VCaP (cell line): ENCODE results near the gene RFX2.
"Not testable (repeated sequence)": the region's sequence is repeated elsewhere in the genome, so short reads cannot be mapped to it uniquely, and the experiment has no call there.

Source experiments
- H3K27ac ChIP-seq: fragments of 450-650 bp; 2 replicates; pipeline ENCODE4 v1.5.1; 2017
- TF ChIP-seq, protein P1 (sequence below): fragments of 450-650 bp; conservative IDR thresholded peaks from 2 replicates; pipeline ENCODE4 v1.5.1; 2017; ENCODE audit warnings: mild to moderate bottlenecking, moderate library complexity

The RFX2 gene

GRCh38 chr19:6116749-6117430, 6.6 kb upstream of the RFX2 start:
- TF ChIP-seq, protein P1, sequence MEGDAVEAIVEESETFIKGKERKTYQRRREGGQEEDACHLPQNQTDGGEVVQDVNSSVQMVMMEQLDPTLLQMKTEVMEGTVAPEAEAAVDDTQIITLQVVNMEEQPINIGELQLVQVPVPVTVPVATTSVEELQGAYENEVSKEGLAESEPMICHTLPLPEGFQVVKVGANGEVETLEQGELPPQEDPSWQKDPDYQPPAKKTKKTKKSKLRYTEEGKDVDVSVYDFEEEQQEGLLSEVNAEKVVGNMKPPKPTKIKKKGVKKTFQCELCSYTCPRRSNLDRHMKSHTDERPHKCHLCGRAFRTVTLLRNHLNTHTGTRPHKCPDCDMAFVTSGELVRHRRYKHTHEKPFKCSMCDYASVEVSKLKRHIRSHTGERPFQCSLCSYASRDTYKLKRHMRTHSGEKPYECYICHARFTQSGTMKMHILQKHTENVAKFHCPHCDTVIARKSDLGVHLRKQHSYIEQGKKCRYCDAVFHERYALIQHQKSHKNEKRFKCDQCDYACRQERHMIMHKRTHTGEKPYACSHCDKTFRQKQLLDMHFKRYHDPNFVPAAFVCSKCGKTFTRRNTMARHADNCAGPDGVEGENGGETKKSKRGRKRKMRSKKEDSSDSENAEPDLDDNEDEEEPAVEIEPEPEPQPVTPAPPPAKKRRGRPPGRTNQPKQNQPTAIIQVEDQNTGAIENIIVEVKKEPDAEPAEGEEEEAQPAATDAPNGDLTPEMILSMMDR, result no peak
- H3K27ac ChIP-seq, result no peak overlapping the region

- TF ChIP-seq, protein P1, result no peak
- H3K27ac ChIP-seq, result no peak overlapping the region
Observed at GRCh38 chr19:6115992-6116391, 5.7 kb upstream of the RFX2 start.

DNA sequence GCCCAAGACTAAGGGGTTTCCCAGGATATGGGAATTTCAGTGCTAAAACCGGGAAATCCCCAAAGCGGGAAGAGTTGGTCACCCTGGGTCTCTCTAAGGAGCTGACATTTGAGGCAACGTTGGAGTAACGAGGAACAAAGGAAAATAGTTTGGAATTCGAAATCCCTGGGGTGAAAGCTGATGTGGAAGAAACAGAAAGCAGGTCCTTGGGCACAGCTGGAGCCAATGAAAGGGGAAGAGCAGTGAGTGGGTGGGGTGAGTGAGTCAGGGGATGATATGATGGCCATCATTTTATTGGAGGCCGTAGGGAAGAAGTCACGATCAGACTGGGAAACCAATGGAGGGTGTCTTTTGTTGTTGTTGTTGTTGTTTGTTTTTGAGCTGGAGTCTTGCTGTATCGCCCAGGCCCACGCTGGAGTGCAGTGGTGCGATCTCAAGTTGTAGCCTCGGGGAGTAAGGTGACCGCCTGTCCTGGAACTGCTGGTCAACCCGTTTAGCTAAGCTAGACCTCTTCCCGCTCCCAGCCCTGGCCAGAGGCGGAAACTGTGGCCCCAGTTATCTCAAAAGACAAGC, 3.4 kb upstream of the RFX2 start:
- TF ChIP-seq, protein P1, result no peak
- no peak overlapping the region for H3K27ac ChIP-seq

GRCh38 chr19:6109947-6110346, 353 bp downstream of the RFX2 start:
- TF ChIP-seq, protein P1, result no peak
- H3K27ac ChIP-seq, result no peak overlapping the region

GRCh38 chr19:6108721-6109633, 1.3 kb downstream of the RFX2 start:
- TF ChIP-seq, protein P1, result no peak
- H3K27ac ChIP-seq, result no peak overlapping the region

GRCh38 chr19:6106643-6107294, 3.5 kb downstream of the RFX2 start:
- H3K27ac ChIP-seq, result not testable (repeated sequence)

DNA sequence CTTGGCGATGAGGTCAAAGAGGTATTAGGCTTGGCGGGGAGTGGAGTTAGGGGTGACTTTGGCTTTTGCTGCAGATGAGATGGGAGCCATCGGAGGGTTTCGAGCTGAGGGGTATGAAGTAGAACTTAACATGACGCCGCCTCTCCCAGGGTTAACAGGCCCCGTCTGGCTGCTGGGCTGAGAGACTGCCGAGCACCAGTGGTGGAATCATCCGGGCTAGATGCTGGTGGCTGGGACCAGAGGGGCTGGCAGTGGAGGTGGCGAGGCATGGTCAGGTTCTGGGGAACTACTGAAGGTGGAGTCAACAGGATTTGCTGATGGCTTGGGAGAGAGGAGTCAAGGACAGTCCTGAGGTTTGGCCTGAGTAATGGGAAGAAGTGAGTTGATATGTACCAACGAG, 4.9 kb downstream of the RFX2 start:
- TF ChIP-seq, protein P1, result no peak
- no peak overlapping the region for H3K27ac ChIP-seq
